Measurements from ENCODE around the gene CSF1R.
"Not testable (repeated sequence)": the region's sequence is repeated elsewhere in the genome, so short reads cannot be mapped to it uniquely, and the experiment has no call there.

Gene CSF1R

DNA sequence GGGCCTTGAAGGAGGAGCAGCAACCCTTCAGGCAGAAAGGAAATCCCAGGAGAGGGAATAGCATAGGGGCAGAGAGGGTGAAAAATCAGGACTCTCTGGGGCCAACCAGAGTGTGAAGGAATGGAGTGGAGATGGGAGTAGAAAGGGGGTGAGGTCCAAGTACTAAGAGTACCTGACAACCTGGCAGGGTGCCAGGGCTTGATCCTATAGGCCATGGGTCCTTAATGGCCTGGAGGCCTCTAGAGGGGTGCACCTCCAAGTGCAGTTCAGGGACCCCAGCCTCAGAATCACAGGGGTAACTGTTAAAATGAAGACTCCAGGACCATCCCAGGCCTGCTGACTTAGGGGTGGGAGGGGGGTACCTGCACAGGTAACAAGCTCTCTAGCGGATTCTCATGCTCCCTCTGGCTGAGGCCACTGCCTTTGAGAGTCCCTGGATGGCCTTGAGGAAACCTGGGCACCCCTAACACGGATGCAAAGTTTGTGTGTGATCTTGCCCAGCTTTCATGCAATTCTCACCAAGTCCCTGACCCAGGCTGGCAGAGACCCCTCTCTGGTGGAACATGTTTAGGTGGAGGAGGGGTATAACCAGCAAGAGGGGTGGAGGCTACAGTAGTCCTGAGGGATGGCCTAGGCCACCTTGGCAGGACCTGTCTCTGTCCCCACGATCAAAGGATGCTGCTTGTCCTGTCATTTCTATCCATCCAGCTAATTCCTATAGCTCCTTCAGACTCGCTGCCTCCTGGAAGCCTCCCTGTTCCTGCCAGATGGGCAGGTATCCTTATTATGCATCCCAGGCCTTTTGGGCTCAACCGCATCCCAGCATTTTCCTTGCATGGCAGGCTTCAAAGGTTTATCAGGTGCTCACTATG is 17.6 kb upstream of the CSF1R start:
- DNase-seq (ENCODE audit: low read depth in 2 of 3, low spot score in 2 of 3) = no peak

DNA sequence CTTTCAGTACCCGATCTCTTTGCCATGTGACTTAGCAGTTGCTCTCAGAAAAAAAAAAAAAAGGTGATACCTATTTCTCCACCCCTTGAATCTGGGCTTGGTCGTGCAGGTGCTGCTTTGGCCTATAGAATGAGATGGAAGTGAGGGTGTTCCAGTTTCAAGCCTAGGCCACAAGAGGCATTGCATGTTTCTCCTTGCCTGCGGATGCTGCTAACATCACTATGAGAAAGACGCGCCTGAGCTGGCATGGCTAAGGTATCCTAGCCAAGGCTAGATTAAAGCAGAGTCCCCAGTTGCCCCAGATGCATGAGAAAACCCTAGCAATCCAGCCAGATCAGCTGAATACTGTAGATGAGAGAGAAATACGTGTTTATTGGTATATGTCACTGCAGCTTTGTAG is 14.7 kb upstream of the CSF1R start:
- DNase-seq (ENCODE audit: low read depth in 2 of 3, low spot score in 2 of 3) = no peak

DNA sequence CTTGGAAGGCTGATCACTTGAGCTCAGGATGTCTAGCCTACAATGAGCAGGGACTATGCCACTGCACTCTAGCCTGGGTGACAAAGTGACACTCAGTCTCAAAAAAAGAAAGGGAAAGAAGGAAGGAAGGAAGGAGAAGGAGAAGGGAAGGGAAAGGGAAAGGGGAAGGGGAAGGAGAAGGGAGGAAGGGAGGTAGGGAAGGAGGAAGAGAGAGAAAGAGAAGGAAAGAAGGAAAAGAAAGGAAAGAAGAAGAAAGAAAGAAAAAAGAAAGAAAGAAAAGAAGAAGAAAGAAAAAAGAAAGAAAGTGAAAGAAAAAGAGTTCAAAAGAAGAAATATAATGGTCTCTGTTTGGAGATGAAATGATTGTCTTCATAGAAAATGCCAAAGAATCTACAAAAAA is 10.8 kb upstream of the CSF1R start:
- DNase-seq (ENCODE audit: low read depth in 2 of 3, low spot score in 2 of 3) = no peak

DNA sequence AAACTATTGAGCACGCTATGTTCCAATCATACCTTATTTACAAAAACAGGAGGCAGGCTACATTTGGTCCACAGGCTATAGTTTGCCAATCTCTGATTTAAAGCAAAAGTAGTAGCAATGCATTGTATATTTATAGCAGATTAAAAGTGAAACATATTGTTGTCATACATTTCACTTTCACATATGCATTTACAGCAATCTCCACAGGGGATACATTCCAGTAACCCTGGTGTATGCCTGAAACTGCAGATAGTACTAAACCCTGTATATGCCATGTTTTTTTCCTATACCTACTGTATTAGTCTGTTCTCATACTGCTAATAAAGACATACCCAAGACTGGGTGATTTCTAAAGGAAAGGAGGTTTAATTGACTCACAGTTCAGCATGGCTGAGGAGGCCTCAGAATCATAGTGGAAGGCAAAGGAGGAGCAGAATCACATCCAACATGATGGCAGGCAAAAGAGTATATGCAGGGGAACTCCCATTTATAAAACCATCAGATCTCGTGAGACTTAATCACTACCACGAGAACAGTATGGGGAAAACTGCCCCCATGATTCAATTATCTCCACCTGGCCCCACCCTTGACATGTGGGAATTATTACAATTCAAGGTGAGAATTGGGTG is 5.9 kb upstream of the CSF1R start:
- no peak for DNase-seq (ENCODE audit: low read depth in 2 of 3, low spot score in 2 of 3)

DNA sequence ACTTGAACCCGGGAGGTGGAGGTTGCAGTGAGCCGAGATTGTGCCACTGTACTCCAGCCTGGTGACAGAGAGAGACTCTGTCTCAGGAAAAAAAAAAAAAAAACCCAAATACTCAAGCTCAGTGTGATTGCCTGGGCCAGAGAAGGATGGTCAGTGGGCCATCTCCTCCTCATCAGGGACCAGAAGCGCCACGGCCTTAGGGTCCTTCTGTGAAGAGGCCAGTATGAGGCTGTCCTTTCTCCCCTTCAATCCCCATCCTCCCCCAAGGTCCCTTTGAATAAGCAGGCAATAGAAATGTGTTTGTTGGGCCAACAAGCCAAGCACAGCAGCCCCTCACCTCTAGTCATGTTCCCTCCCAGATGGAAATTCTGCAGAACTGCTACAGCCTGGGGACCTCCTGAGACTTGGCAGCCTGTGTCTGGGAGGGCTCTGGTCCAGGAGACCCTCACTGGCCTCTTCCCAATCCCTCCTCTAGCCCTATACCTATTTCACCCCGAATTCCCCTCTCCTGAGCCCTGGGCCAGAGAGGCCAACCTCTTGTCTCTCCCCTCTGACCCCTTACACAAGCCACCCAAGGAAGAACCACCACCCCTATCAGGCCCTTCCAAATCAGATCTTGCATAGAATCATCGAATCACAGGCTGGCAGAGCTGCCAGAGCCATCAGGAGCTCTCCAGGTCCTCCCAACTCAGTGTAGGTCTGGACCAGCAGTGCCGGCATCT is 1.0 kb downstream of the CSF1R start:
- DNase-seq (ENCODE audit: low read depth in 2 of 3, low spot score in 2 of 3) = no peak

DNA sequence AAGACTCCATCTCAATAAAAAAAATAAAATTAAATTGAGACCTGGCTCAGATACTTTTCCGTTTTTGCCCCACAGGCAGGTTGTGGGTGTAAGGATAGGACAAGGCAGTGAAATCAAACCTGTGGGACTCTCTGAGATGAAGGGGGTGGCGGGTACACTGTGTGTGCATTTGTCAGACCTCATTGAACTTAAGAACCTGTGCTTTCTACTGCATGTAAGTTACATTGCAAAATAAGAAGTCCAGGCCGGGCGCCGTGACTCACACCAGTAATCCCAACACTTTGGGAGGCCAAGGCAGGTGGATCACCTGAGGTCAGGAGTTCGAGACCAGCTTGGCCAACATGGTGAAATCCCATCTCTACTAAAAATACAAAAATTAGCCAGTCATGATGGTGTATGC is 1.6 kb downstream of the CSF1R start:
- not testable (repeated sequence) for DNase-seq (ENCODE audit: low read depth in 2 of 3, low spot score in 2 of 3)

DNA sequence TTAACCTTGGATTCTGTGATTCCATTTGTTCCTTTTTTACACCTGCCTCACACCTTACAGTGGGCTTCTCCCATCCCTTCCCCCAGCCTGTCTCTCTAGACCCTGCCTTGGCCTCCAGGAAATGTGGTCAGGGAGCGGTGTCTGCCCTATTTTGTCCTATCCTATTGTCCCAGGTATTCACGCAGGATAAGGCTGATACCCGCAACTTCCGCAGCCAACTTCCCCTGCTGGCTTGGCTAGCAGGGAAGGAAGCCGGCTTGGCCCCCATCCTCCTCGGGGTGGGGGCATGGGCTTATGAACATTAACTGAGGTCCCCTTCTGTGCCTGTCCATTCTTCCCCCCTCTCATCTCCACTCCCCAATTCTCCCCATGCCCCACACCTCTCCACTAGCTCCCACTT is 3.5 kb downstream of the CSF1R start:
- DNase-seq (ENCODE audit: low read depth in 2 of 3, low spot score in 2 of 3) = no peak

DNA sequence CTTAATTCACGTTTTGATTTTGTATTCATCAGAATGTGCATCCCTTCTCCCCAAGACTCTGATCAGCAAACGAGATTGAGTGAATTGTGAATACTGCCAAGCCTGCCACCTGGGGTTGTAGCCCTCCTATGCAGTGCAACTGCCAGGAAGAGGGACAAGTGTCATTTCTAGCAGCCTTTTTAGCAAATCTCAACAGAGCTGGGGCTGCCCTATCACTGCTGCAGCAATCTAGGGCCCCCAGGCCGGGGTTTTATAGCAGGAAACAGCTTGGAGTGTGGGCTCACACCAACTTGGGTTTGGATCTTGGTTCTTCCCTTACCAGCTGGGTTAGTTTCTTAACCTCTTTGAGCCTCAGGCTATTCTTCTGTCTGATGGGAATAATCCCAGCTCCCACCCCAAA is 4.0 kb downstream of the CSF1R start:
- no peak for DNase-seq (ENCODE audit: low read depth in 2 of 3, low spot score in 2 of 3)

DNA sequence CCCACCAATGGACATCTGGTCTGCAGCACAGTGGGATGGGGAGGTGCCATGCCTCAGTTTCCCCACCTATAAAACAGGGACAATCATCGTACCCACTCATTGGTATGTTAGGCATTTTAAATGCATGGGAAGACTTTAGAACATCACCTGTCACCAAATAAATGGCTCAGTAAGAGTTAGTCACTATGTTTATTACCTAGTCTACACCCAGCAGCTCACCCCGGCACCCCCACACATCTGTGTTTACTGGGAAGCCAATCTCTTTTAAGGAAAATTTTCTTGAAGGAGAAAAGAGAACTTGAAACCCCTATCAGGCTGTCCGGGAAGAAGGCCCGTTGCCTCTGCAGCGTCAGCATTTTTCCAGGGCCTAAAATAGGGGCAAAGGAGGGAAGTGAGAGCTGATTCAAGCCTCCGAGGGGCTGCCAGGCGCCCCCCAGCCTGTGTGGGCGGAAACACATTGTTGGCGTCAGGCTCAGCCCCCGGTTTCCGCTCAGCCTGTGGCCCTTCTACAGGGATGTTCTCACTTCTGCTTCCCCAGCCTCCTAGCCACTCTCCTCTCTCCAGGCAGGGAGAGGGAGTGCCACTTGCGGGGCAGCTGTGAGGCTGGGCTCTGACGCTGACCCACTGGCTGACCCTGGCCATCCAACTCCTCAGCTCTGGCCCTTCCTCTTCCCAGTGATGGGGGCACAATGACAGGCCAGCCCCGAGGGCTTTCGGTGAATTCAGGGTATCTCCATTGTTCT is 4.6 kb downstream of the CSF1R start:
- no peak for DNase-seq (ENCODE audit: low read depth in 2 of 3, low spot score in 2 of 3)

DNA sequence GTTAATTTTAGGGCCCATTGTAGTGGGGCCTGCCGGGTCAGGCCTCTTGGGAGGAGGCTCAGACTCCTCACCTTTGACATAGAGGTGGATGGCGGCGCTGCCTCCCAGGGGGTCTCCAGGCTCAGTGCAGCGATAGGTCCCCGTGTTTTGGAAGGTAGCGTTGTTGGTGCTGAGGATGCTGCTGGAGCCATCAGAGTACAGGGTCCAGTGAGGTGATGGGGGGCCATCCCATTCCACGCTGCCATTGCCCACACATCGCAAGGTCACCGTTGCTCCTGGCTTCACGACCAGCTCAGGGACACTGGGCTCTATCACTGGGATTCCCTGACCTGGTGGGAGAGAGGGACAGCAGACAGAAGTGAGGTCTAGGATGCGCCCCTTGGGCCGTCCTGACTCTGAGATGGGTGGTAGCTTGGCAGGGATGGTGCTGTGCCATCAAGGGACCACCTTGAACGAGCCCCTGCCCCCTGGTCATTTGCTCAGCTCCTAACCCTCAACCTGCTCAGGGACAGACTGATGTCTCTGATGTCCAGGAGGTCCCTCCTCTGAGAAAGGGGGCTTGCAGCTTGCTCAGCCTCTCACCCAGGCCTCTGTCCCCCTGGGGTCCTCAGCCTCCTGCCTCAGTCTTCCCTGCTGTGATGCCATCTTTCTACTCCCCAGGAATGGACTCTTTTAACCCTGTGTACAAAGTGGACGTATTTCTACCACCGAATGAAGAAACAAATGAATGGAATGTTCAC is 5.5 kb downstream of the CSF1R start:
- no peak for DNase-seq (ENCODE audit: low read depth in 2 of 3, low spot score in 2 of 3)

DNA sequence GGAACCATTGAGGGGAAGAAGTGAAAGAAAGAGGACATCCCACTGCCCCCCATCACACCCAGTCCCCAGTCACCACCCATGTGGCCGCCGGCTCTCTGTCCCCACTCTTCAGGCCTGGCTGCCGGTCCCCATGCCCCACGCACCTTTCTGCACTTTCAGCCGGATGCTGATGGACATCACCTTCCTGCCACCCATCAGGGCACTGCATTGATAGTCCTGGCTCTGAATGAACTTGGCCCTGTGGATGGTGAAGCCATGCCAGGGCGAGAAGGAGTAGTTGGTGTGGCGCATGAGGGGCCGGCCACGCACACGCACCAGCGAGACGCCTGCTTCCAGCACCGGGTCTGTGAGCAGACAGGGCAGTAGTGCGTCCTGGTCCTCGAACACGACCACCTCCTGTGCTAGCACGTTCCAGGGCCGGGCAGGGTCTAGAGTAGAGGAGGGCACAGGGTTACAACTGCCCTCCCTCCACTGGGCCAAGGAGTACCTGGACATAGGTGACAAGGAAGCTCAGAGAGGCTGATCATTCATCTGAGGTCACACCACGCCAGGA is 6.4 kb downstream of the CSF1R start:
- DNase-seq (ENCODE audit: low read depth in 2 of 3, low spot score in 2 of 3) = no peak

DNA sequence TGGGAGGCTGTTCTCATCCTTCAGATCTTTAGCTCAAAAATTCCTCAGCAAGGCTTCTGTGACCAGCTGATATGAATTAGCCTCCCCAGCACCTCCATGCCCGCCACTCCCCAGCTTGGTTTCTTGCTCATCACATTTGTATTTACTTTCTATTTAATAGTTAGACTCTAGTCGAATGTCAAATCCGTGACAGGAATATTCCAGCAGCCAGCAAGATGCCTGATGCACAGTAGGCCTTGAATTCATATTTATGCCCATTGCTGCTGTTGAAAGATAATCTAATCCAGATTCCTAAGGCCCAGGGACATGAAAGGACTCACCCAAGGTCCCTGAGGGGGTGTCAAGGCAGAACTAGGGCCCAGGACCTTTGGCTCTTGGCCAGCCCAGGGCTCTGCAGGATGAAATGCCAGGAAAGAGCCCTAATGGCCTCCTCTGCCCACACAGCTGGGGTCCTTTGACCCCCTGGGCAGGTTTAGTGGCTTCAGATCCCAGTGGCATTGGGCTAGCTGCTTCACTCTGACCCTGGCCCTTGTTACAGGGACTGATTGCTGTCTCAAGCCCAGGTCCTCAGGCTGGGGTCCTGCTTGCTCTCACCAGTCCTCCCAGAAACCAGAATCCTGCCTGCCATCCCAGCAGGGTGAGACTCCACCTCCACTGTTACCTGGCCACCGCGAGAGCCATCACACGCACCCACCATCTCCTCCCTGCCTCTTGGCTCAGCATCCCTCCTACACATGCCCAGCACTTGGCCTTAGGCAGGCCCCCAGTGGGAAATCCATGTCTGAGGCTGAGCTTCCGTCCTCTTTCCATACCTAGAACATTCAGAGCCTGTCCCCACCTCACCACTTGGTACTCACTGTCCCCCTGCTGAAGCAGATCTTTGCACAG is 7.3 kb downstream of the CSF1R start:
- DNase-seq (ENCODE audit: low read depth in 2 of 3, low spot score in 2 of 3) = no peak

DNA sequence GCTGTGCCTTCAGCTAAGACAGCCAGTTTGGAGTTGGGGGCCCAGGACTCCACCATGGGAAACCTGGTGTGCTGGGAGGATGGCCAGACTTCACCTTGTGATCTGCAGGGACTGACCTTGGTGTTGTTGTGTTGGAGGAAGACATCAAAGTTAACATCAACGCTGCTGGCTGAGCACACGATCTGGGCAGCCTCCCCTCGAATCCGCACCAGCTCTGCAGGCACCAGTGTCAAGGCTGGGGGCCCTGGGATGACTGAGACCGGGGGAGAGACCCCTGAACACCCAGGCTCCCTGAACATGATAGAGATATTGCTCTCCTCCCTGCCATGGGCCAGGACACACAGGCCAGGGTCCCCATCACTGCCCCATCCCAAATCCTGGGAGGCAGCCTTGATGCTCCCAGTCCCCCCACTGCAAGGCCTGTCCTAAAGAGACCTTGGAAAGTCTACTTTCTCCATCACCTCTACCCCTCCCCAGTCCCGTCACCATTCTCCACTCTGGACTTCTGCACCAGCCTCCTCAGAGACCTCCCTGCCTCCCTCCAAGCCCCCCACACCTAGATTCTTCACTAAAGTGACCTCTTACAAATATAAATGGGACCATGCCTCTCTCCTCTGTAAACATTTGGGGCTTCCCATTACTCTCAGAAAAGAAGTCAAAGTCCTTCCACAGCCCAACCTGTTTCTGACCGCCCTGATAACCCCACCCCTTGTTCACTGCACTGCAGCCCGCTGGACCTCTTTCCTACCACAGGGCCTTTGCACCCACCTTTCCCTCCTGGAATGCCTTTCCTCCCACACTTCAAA is 8.2 kb downstream of the CSF1R start:
- no peak for DNase-seq (ENCODE audit: low read depth in 2 of 3, low spot score in 2 of 3)

DNA sequence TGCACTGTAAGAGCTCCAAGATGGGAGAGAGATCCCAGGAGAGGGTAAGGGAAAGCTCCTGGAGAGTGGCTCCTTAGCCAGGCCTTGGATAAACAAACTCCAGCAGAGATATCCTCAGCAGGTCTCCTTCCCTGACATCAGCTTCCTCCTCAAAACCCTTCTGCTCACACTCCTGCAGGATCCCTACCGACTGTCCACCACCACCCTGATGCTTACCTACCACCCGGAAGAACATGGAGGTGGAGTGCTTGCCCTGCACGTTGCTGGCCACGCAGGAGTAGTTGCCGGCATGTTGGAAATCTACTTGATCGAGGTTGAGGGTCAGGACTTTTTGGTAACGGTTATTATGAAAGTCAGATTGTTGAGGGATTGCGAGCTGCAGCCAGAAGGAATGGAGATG is 9.3 kb downstream of the CSF1R start:
- DNase-seq (ENCODE audit: low read depth in 2 of 3, low spot score in 2 of 3) = no peak

DNA sequence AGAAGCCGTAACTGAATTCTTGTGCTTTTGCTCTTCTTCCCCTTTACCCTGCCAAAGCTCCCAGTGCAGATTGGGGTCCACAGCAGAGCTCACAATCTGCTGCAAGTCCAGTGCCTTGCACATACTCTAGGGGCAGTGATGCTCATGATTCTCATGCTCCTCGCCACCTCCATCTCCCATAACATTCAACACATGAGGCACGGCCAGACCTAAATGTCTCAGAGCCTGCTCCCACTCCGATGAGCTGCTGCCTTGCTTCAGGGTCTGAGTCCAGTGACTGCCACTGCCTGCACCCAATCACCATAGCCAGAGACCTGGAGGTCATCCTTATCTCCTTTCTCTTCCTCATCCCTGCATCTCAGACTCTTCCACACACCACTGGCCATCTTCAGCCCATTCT is 10.5 kb downstream of the CSF1R start:
- no peak for DNase-seq (ENCODE audit: low read depth in 2 of 3, low spot score in 2 of 3)

DNA sequence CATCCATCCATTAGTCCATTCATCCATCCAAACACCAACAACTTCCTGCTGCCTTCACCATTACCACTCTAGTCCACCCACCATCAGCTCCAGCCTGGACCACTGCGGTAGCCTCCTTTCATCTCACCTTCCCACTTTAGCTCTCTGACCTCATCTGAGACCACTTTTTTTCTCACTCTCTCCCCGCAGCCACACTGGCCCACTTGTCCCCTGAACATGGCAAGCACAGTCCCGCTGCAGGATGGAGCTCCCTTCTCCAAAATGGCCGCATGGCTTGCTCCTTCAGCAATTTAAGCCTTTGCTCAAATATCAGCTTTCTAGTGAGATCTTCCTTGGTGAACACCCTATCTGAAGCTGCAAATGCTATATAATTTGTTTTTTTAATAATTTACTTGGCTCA is 11.1 kb downstream of the CSF1R start:
- no peak for DNase-seq (ENCODE audit: low read depth in 2 of 3, low spot score in 2 of 3)

DNA sequence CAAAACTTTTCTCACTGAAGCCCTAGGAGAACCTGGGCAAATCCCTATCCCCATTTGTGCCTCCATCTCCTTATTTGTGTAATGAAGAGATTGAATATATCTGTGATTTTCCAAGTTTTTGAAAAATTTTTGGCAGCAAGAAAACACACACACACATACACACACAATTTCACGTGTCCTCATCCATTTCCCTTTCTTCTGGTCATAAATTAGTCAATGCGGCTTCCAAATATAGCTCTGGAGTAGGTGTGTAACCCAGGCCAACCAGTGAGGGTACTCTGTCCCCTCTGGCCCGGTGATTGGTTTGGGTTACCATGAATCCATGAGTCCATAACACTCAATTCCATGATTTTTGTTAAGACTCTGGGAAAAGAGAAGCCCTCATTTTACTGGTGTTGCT is 12.7 kb downstream of the CSF1R start:
- DNase-seq (ENCODE audit: low read depth in 2 of 3, low spot score in 2 of 3) = no peak

DNA sequence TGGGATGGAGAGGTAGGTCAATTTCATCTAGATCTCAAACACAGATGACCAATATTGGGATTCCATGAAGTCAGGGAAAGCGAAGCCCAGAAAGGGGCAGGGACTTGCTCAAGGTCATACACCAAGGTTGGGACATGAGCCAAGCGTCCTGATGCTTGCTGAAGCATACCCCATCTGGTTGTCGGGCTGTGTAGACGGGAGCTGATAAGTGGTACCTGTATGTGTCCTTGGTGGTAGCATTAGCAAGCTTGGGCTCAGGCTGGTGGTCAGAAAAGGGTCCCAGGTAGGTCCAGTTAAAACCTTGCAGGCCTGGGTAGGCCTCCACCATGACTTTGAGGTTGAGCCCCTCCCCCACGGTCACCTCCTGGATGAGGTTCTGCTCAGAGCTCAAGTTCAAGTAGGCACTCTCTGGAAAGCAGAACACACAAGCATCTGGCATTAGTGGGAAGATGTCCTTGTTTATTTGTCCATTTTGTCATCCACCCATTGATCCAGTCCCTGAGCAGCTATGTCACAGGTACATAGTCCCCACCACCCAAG is 13.2 kb downstream of the CSF1R start:
- DNase-seq (ENCODE audit: low read depth in 2 of 3, low spot score in 2 of 3) = no peak

All from activated CD8-positive, alpha-beta memory T cell treated with anti-CD3 and anti-CD28 coated beads for 48 hours (primary cell).